Ascending aorta (tissue), 2 donors: ENCODE measurements around the gene ADAMTS17. TPM values are rescaled to one million over a fixed set of nuclear protein-coding genes. Genes with fewer than 3 reads are reported as not detected.

Source experiments
- DNase-seq, 2 donors: peaks; one replicate each; pipeline ENCODE4 v3.0.0-alpha.2; 2019; ENCODE audit warnings: low spot score in 2 of 2
- H3K27ac ChIP-seq, 2 donors: fragments of 200-600 bp; sonication (generic); one replicate each; pipeline ENCODE4 v1.5.1; 2016 to 2017; ENCODE audit warnings: mild to moderate bottlenecking in 1 of 2
- H3K27me3 ChIP-seq: fragments of 200-600 bp; sonication (generic); one replicate; pipeline ENCODE4 v1.5.1; 2017
- H3K36me3 ChIP-seq, 2 donors: fragments of 200-600 bp; sonication (generic); one replicate each; pipeline ENCODE4 v1.5.1; 2016
- H3K4me1 ChIP-seq, 2 donors: fragments of 200-600 bp; sonication (generic); one replicate each; pipeline ENCODE4 v1.5.1; 2016 to 2017; ENCODE audit warnings: mild to moderate bottlenecking in 1 of 2
- H3K4me3 ChIP-seq, 2 donors: fragments of 200-600 bp; sonication (generic); one replicate each; pipeline ENCODE4 v1.5.1; 2016 to 2017; ENCODE audit warnings: mild to moderate bottlenecking in 1 of 2
- H3K9me3 ChIP-seq, 2 donors: fragments of 200-600 bp; sonication (generic); one replicate each; pipeline ENCODE4 v1.5.1; 2016
- intact Hi-C: fragments of 100-400 bp; cut with DNase I; formaldehyde crosslinking; loops from one replicate; pipeline ENCODE4 v1.15.1; 2023
- total RNA-seq: library from RNA; depleted of rRNA; stranded (reverse); fragments of >200 nt; gene quantifications from one replicate; pipeline ENCODE4 v1.1.0, GENCODE V29; 2016
- TF ChIP-seq, protein P1 (sequence below), 3 experiments: fragments of 200-600 bp in 2 of 3; fragments of 450-650 bp in 1 of 3; sonication (generic) in 2 of 3; IDR thresholded peaks; one replicate each; pipeline ENCODE4 v1.5.1; 2016 to 2019; ENCODE audit warnings: antibody characterized with exemption in 3 of 3, mild to moderate bottlenecking in 1 of 3, moderate library complexity in 1 of 3

ADAMTS17 gene
- total RNA-seq, 1 donor from 2014 or later, result 2.8 TPM

DNA sequence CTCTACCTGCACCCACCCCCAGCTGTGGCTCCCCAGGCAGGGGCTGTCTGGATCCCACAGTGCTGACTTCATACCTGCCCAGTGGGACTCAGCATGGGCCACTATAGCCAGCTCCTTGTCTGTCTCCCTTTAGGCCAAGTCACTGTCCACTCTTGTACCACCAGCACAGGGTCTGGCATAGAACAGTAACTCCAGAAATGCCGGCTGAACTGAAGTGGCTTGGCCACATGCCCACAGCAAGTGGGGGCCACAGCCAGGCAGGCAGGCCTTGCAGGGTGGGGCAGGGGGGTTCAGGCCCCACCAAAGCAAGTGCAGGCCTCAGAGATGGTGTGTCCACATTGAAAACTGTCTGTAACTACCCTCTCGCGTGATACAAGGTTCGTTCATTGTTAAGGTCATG is 355.9 kb downstream of the ADAMTS17 start:
- TF ChIP-seq, protein P1, sequence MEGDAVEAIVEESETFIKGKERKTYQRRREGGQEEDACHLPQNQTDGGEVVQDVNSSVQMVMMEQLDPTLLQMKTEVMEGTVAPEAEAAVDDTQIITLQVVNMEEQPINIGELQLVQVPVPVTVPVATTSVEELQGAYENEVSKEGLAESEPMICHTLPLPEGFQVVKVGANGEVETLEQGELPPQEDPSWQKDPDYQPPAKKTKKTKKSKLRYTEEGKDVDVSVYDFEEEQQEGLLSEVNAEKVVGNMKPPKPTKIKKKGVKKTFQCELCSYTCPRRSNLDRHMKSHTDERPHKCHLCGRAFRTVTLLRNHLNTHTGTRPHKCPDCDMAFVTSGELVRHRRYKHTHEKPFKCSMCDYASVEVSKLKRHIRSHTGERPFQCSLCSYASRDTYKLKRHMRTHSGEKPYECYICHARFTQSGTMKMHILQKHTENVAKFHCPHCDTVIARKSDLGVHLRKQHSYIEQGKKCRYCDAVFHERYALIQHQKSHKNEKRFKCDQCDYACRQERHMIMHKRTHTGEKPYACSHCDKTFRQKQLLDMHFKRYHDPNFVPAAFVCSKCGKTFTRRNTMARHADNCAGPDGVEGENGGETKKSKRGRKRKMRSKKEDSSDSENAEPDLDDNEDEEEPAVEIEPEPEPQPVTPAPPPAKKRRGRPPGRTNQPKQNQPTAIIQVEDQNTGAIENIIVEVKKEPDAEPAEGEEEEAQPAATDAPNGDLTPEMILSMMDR (IDR thresholded peaks at IDR 0.05), result no peak
- no peaks in the 10 kb centered on the region for H3K9me3 ChIP-seq
- H3K36me3 ChIP-seq, result no peaks in the 10 kb centered on the region
- no peaks in the 10 kb centered on the region for H3K27me3 ChIP-seq
- no peak for DNase-seq
- H3K27ac ChIP-seq, result no peak overlapping the region
- intact Hi-C loops, result no loop called here
- H3K4me3 ChIP-seq, result no peak overlapping the region
- no peaks in the 10 kb centered on the region for H3K4me1 ChIP-seq

DNA sequence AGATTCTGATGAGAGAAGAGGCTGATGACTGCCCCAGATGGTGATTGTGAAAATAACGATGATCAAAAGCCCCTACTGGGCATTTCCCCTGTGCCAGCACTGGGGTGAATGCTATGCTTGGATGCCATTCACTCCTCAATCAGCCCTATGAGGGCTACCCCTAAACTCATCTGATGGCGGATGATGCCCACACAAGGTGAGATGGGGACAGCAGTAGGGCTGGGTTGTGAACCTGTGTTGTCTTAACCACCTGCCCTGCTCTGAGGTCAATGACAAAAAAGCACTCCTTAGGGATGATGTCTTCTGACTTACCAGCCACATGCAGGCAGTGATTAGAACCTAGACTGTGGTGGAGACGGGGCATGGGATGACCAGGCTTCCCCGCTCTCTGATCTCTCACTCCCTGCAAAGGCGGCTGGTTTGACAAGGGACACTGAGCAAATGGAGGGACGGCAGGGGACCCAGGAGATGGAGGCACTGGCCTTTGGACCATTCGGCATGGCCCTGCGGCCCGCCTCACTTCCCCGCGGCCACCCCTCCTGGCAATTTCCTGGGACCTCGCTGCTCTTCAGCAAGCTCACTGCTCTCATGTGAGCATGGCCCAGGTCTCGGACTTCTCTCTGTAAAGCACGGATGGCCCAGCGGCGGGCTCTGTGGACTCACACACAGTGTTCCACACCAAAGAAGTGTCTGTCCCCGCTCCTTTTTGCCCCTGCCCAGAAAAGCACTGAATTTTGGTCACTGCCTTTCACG is 357.1 kb downstream of the ADAMTS17 start:
- H3K4me1 ChIP-seq, result no peaks in the 10 kb centered on the region
- intact Hi-C loops, result no loop called here
- TF ChIP-seq, protein P1 (IDR thresholded peaks at IDR 0.05), result no peak
- no peaks in the 10 kb centered on the region for H3K9me3 ChIP-seq
- H3K4me3 ChIP-seq, result no peak overlapping the region
- H3K36me3 ChIP-seq, result no peaks in the 10 kb centered on the region
- no peak for DNase-seq
- H3K27ac ChIP-seq, result no peak overlapping the region
- H3K27me3 ChIP-seq, result no peaks in the 10 kb centered on the region

DNA sequence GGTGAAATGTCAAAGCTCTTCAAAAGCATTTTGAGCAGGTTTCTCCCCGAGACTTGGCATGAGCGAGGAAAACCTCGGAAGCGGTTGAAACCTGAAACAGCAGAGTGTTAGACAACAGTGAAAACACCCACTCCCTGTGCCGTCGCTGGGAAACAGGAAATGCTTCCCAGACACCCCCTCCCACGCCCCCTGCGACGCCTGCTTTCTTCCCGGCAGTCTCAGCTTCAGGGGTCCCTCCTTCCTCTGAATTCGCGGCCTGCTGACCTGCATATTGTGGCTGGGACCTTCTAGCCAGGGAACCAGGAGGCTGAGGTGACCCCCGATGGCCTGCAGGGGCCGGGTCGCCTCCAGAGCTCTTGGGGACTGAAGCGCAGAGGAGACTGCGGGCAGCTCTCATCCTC is 357.9 kb downstream of the ADAMTS17 start:
- Histone ChIP-seq H3K27ac (no peak overlapping the region), H3K4me1 (no peaks in the 10 kb centered on the region), H3K36me3 (no peaks in the 10 kb centered on the region), H3K27me3 (no peaks in the 10 kb centered on the region), H3K4me3 (no peak overlapping the region), H3K9me3 (no peaks in the 10 kb centered on the region)
- intact Hi-C loops, result loop anchor here (1.0 kb wide), 1 partner anchor 15 kb away; no protein-coding TSS in a partner anchor
- DNase-seq, result no peak
- TF ChIP-seq, protein P1 (IDR thresholded peaks at IDR 0.05), result no peak

DNA sequence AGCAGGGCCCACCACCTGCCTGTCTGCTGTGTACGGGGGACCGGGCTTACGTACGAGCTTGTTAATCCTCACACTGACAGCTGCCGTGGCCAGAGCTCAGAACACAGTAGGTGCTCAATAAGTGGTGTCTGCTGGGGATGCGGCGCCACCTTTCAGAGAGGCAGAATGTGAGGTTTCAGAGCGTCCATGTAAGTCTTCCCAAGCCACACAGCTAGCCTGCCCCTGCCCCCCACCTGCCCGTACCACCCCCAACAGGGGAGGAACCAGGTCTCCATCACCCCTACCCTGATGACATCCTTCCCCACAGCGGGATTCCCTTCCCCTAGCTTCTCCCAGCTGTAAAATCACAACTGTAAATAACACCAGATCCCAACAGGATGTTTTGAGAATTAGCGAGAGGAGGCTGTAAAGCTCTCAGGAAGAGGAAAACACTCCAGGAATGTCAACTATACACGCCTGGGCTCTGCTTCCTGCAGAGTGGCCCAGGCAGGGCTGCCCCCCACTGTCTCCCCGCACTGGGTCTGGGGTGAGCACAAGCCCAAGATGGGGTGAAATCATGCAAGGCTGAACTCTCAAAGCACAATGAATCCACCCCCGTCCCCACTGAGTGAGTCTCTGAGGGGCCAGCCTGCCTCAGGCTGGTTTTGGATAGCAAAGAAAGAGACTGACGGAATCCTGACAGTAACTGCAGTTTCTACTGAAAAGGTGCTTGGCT is 358.4 kb downstream of the ADAMTS17 start:
- no peak overlapping the region for H3K27ac ChIP-seq
- intact Hi-C loops, result loop anchor here (1.0 kb wide), 1 partner anchor 14 kb away; no protein-coding TSS in a partner anchor
- H3K4me3 ChIP-seq, result no peak overlapping the region
- no peak for DNase-seq
- TF ChIP-seq, protein P1 (IDR thresholded peaks at IDR 0.05), result no peak
- H3K36me3 ChIP-seq, result no peaks in the 10 kb centered on the region
- no peaks in the 10 kb centered on the region for H3K9me3 ChIP-seq
- no peaks in the 10 kb centered on the region for H3K27me3 ChIP-seq
- no peaks in the 10 kb centered on the region for H3K4me1 ChIP-seq

DNA sequence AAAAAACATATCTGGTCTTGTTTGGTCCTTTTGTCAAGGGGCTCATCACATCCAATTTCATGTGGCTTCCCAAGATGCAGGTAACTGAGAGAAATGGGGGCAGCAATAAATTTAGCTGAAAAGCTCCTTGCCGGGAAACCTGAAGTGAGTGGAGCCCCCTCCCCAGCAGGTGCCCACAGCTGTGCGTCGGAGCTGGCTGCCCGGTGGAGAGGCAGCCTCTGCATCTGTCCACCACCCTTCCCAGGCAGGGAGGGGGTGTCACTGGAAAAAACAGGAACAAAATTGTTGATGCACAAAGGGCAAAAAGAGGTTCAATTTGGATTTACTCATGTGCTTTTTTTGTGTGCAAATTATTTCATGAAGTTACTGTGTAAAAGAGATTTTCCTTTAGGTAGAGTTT is 359.1 kb downstream of the ADAMTS17 start:
- TF ChIP-seq, protein P1 (IDR thresholded peaks at IDR 0.05), result no peak
- no peak for DNase-seq
- Histone ChIP-seq H3K9me3 (no peaks in the 10 kb centered on the region), H3K36me3 (no peaks in the 10 kb centered on the region), H3K4me1 (no peaks in the 10 kb centered on the region), H3K4me3 (no peak overlapping the region), H3K27me3 (no peaks in the 10 kb centered on the region), H3K27ac (no peak overlapping the region)
- intact Hi-C loops, result loop anchor here (1.0 kb wide), 1 partner anchor 13 kb away; no protein-coding TSS in a partner anchor
